SK-N-SH (cell line): ENCODE data around the gene NAPA. TPM values are rescaled to one million over a fixed set of nuclear protein-coding genes. Genes with fewer than 3 reads are reported as not detected.

Source experiments
- CTCF ChIA-PET: fragments of 300-600, 350-600 bp; formaldehyde crosslinking; extraction: SDS; loops from one replicate; lab custom pipeline; 2021; lab: Yijun Ruan, JAX
- POLR2A ChIA-PET: fragments of 350-600 bp; sonication (Branson Sonifier 250); formaldehyde crosslinking; extraction: SDS; loops from one replicate; lab custom pipeline; 2020; ENCODE audit warnings: antibody characterized with exemption, inconsistent platforms; lab: Yijun Ruan, JAX
- DNase-seq: peaks from one replicate; pipeline ENCODE4 v3.0.0; 2012
- H2AFZ ChIP-seq: fragments of 200-600 bp; sonication (generic); 2 replicates; pipeline ENCODE4 v1.8.1; 2016; ENCODE audit warnings: antibody characterized with exemption, mild to moderate bottlenecking, low read depth
- H3F3A ChIP-seq: fragments of 200-600 bp; sonication (generic); replicated peaks from 2 replicates; pipeline ENCODE3; 2016; ENCODE audit warnings: antibody characterized with exemption, mild to moderate bottlenecking; ENCODE audit not compliant: insufficient read depth
- H3K27ac ChIP-seq, 2 experiments: fragments of 200-500 bp in 1 of 2; fragments of 200-600 bp in 1 of 2; sonication (Bioruptor generic) in 1 of 2; sonication (generic), shearing (Covaris generic) in 1 of 2; 2 replicates each; pipeline versions ENCODE4 v1.5.1 to v1.6.1; 2014 to 2016; ENCODE audit warnings: low read depth in 2 of 2, inconsistent platforms in 1 of 2, low read length in 1 of 2, mild to moderate bottlenecking in 1 of 2, mixed read lengths in 1 of 2
- H3K27me3 ChIP-seq: fragments of 200-600 bp; sonication (generic), shearing (Covaris generic); 2 replicates; pipeline ENCODE4 v1.6.1; 2016; ENCODE audit warnings: mixed run types; ENCODE audit not compliant: insufficient read depth
- H3K36me3 ChIP-seq, 2 experiments: fragments of 200-500 bp in 1 of 2; fragments of 200-600 bp in 1 of 2; sonication (Bioruptor generic) in 1 of 2; sonication (generic) in 1 of 2; replicated peaks in 1 of 2; 2 replicates each; pipeline versions ENCODE3 to v1.5.1; 2014 to 2016; ENCODE audit warnings: low read length in 1 of 2, mild to moderate bottlenecking in 1 of 2; ENCODE audit not compliant: insufficient read depth in 2 of 2, control insufficient read depth in 1 of 2
- H3K4me1 ChIP-seq, 2 experiments: fragments of 200-500 bp in 1 of 2; fragments of 200-600 bp in 1 of 2; sonication (Bioruptor generic) in 1 of 2; sonication (generic), shearing (Covaris generic) in 1 of 2; 2 replicates each; pipeline versions ENCODE4 v1.5.1 to v1.6.1; 2014 to 2016; ENCODE audit warnings: low read depth in 1 of 2, low read length in 1 of 2, mixed run types in 1 of 2; ENCODE audit not compliant: insufficient read depth in 2 of 2, control insufficient read depth in 1 of 2
- H3K4me2 ChIP-seq: fragments of 200-600 bp; sonication (generic), shearing (Covaris generic); 2 replicates; pipeline ENCODE4 v1.6.1; 2017; ENCODE audit warnings: mixed run types
- H3K4me3 ChIP-seq, 2 experiments: fragments of 200-500 bp in 1 of 2; fragments of 200-600 bp in 1 of 2; sonication (Bioruptor generic) in 1 of 2; sonication (generic), shearing (Covaris generic) in 1 of 2; 2 replicates each; pipeline versions ENCODE4 v1.5.1 to v1.8.1; 2014 to 2016; ENCODE audit warnings: low read depth in 2 of 2, inconsistent platforms in 1 of 2, low read length in 1 of 2, mild to moderate bottlenecking in 1 of 2, mixed read lengths in 1 of 2, moderate library complexity in 1 of 2
- H3K79me2 ChIP-seq: fragments of 200-600 bp; sonication (generic); 2 replicates; pipeline ENCODE4 v1.8.1; 2017; ENCODE audit warnings: mild to moderate bottlenecking; ENCODE audit not compliant: insufficient read depth
- H3K9ac ChIP-seq: fragments of 200-600 bp; sonication (generic); 2 replicates; pipeline ENCODE4 v1.6.1; 2017; ENCODE audit warnings: mixed run types
- H3K9me2 ChIP-seq: fragments of 200-600 bp; sonication (generic); 2 replicates; pipeline ENCODE4 v1.6.1; 2017; ENCODE audit warnings: mixed run types
- H3K9me3 ChIP-seq: fragments of 200-600 bp; sonication (generic); 2 replicates; pipeline ENCODE4 v1.6.1; 2017; ENCODE audit warnings: mixed run types, mild to moderate bottlenecking, moderate library complexity
- H4K20me1 ChIP-seq: fragments of 200-600 bp; sonication (generic); 2 replicates; pipeline ENCODE4 v1.6.1; 2017; ENCODE audit warnings: mild to moderate bottlenecking, mixed run types; ENCODE audit not compliant: insufficient read depth
- ELF1 ChIP-seq: IDR thresholded peaks from 2 replicates; pipeline ENCODE4 v1.4.0; 2012
- EP300 ChIP-seq, 2 experiments: IDR thresholded peaks; 2 replicates each; pipeline versions ENCODE4 v1.4.0 to v1.6.1; 2012; ENCODE audit warnings: borderline replicate concordance in 1 of 2, low read depth in 1 of 2, low read length in 1 of 2
- FOSL2 ChIP-seq: IDR thresholded peaks from 2 replicates; pipeline ENCODE4 v1.4.0; 2012; ENCODE audit warnings: low read depth, mild to moderate bottlenecking, moderate library complexity, borderline replicate concordance
- FOXJ3 ChIP-seq: sonication (generic); formaldehyde crosslinking; IDR thresholded peaks from 2 replicates; pipeline ENCODE4 v1.5.1; 2020; ENCODE audit warnings: mild to moderate bottlenecking, missing genetic modification reagents
- FOXM1 ChIP-seq: IDR thresholded peaks from 2 replicates; pipeline ENCODE4 v1.4.0; 2012; ENCODE audit warnings: low read depth, mild to moderate bottlenecking
- GABPA ChIP-seq: IDR thresholded peaks from 2 replicates; pipeline ENCODE4 v1.4.0; 2012; ENCODE audit warnings: low read depth, mild to moderate bottlenecking
- JUND ChIP-seq: IDR thresholded peaks from 2 replicates; pipeline ENCODE4 v1.4.0; 2012
- MEF2A ChIP-seq: IDR thresholded peaks from 2 replicates; pipeline ENCODE4 v1.4.0; 2012; ENCODE audit warnings: low read depth, borderline replicate concordance
- NFIC ChIP-seq: IDR thresholded peaks from 2 replicates; pipeline ENCODE4 v1.4.0; 2012; ENCODE audit warnings: borderline replicate concordance
- NRF1 ChIP-seq: IDR thresholded peaks from 2 replicates; pipeline ENCODE4 v1.6.1; 2012; ENCODE audit warnings: low read depth, mild to moderate bottlenecking, low read length
- RCOR1 ChIP-seq: fragments of 150-350 bp; IDR thresholded peaks from 2 replicates; pipeline ENCODE4 v1.6.1; 2017; ENCODE audit warnings: antibody characterized with exemption, low read length
- RFX5 ChIP-seq: IDR thresholded peaks from 2 replicates; pipeline ENCODE4 v1.6.1; 2012; ENCODE audit warnings: mild to moderate bottlenecking, improper control_type of control experiment, low read length
- RXRA ChIP-seq: IDR thresholded peaks from 2 replicates; pipeline ENCODE4 v1.4.0; 2012; ENCODE audit warnings: low read depth, mild to moderate bottlenecking, borderline replicate concordance
- TAF1 ChIP-seq: IDR thresholded peaks from 2 replicates; pipeline ENCODE4 v1.6.1; 2012; ENCODE audit warnings: low read depth, mild to moderate bottlenecking, low read length, moderate library complexity, borderline replicate concordance
- YY1 ChIP-seq: IDR thresholded peaks from 2 replicates; pipeline ENCODE4 v1.4.0; 2012; ENCODE audit warnings: low read depth, mild to moderate bottlenecking
- WGBS: methylation state at CpG from one replicate; pipeline ENCODE4 v1.1.6; 2017; ENCODE audit warnings: low lambda C conversion rate; 5-methylcytosine and 5-hydroxymethylcytosine counted together
- polyA plus RNA-seq, 3 experiments: library from polyadenylated mRNA; depleted of rRNA; stranded (reverse); fragments of >200 nt; gene quantifications; 2 replicates each; pipeline ENCODE4 v1.2.3, GENCODE V29; 2012
- TF ChIP-seq, protein P1 (sequence below): IDR thresholded peaks from 2 replicates; pipeline ENCODE4 v1.6.1; 2012; ENCODE audit warnings: mild to moderate bottlenecking, low read depth, low read length, moderate library complexity
- TF ChIP-seq, protein P2 (sequence below): fragments of 150-350 bp; IDR thresholded peaks from 2 replicates; pipeline ENCODE4 v1.6.1; 2017; ENCODE audit warnings: antibody characterized with exemption, low read length, low read depth, borderline replicate concordance
- TF ChIP-seq, protein P3 (sequence below): fragments of 150-350 bp; IDR thresholded peaks from 2 replicates; pipeline ENCODE4 v1.6.1; 2016; ENCODE audit warnings: mild to moderate bottlenecking, low read depth, low read length
- TF ChIP-seq, protein P4 (sequence below): IDR thresholded peaks from 2 replicates; pipeline ENCODE4 v1.4.0; 2012; ENCODE audit warnings: low read depth

NAPA gene
- polyA plus RNA-seq, 1 of the 3 experiments (the other 2 are of a cell fraction): 84.1 TPM

DNA sequence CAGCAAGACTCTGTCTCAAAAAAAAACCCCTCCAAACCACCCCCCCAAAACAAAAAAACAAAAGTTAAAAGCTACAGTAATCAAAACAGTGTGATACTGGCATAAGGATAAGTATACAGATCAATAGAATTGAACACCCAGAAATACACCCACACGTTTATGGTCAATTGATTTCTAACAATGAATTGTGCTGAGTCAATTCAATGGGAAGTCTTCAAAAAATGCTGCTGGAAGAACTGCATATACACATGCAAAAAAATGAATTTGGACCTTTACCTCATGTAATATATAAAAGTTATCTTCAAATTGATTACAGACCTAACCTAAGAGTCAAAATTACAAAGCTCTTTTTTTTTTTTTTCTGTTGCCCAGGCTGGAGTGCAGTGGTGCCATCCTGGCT is 19.8 kb upstream of the NAPA start:
- peaks cover 0 to 6% of the 10 kb centered on the region in 2 experiments; a peak in 1 of 4 replicates for H3K4me1 ChIP-seq
- WGBS: 42% methylated on average over 1 of the region's 1 CpG
- H3K9ac ChIP-seq: no peak overlapping the region
- H3K27ac ChIP-seq: no peak overlapping the region
- H4K20me1 ChIP-seq: no peaks in the 10 kb centered on the region
- H3K4me3 ChIP-seq: no peak overlapping the region
- no peak overlapping the region for H2AFZ ChIP-seq
- ChIA-PET POLR2A (no interaction called here), CTCF (interaction anchor here (0.9 to 3.2 kb wide), 5 partner anchors 16 to 164 kb away, joined by 3 to 16 read pairs (median 3); partner anchors contain the start of gene NAPA)
- no peak for TF ChIP-seq FOXJ3
- no peak for TF ChIP-seq EP300 (IDR thresholded peaks at IDR 0.05; ENCODE audit: borderline replicate concordance in 1 of 2, low read depth in 1 of 2, low read length in 1 of 2)
- no peak for TF ChIP-seq RFX5
- no peak for TF ChIP-seq RXRA
- TF ChIP-seq, protein P1, sequence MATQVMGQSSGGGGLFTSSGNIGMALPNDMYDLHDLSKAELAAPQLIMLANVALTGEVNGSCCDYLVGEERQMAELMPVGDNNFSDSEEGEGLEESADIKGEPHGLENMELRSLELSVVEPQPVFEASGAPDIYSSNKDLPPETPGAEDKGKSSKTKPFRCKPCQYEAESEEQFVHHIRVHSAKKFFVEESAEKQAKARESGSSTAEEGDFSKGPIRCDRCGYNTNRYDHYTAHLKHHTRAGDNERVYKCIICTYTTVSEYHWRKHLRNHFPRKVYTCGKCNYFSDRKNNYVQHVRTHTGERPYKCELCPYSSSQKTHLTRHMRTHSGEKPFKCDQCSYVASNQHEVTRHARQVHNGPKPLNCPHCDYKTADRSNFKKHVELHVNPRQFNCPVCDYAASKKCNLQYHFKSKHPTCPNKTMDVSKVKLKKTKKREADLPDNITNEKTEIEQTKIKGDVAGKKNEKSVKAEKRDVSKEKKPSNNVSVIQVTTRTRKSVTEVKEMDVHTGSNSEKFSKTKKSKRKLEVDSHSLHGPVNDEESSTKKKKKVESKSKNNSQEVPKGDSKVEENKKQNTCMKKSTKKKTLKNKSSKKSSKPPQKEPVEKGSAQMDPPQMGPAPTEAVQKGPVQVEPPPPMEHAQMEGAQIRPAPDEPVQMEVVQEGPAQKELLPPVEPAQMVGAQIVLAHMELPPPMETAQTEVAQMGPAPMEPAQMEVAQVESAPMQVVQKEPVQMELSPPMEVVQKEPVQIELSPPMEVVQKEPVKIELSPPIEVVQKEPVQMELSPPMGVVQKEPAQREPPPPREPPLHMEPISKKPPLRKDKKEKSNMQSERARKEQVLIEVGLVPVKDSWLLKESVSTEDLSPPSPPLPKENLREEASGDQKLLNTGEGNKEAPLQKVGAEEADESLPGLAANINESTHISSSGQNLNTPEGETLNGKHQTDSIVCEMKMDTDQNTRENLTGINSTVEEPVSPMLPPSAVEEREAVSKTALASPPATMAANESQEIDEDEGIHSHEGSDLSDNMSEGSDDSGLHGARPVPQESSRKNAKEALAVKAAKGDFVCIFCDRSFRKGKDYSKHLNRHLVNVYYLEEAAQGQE: no peak
- no peak for TF ChIP-seq TAF1
- TF ChIP-seq, protein P2, sequence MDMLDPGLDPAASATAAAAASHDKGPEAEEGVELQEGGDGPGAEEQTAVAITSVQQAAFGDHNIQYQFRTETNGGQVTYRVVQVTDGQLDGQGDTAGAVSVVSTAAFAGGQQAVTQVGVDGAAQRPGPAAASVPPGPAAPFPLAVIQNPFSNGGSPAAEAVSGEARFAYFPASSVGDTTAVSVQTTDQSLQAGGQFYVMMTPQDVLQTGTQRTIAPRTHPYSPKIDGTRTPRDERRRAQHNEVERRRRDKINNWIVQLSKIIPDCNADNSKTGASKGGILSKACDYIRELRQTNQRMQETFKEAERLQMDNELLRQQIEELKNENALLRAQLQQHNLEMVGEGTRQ: no peak
- TF ChIP-seq JUND: no peak
- no peak for TF ChIP-seq NFIC
- no peak for TF ChIP-seq FOSL2
- TF ChIP-seq FOXM1: no peak
- TF ChIP-seq ELF1: no peak
- TF ChIP-seq, protein P3, sequence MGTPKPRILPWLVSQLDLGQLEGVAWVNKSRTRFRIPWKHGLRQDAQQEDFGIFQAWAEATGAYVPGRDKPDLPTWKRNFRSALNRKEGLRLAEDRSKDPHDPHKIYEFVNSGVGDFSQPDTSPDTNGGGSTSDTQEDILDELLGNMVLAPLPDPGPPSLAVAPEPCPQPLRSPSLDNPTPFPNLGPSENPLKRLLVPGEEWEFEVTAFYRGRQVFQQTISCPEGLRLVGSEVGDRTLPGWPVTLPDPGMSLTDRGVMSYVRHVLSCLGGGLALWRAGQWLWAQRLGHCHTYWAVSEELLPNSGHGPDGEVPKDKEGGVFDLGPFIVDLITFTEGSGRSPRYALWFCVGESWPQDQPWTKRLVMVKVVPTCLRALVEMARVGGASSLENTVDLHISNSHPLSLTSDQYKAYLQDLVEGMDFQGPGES: no peak
- TF ChIP-seq RCOR1: no peak
- no peak for TF ChIP-seq MEF2A
- no peak for TF ChIP-seq NRF1
- TF ChIP-seq, protein P4, sequence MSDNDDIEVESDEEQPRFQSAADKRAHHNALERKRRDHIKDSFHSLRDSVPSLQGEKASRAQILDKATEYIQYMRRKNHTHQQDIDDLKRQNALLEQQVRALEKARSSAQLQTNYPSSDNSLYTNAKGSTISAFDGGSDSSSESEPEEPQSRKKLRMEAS: no peak
- no peak for TF ChIP-seq GABPA
- TF ChIP-seq YY1: no peak
- no peaks in the 10 kb centered on the region for H3F3A ChIP-seq
- H3K79me2 ChIP-seq: no peaks in the 10 kb centered on the region
- DNase-seq: no peak
- no peaks in the 10 kb centered on the region for H3K9me3 ChIP-seq
- H3K36me3 ChIP-seq: no peaks in the 10 kb centered on the region
- no peak overlapping the region for H3K4me2 ChIP-seq
- H3K27me3 ChIP-seq: no peaks in the 10 kb centered on the region
- H3K9me2 ChIP-seq: no peaks in the 10 kb centered on the region
